GM12878 (cell line): ENCODE data around the gene STRBP. TPM values are rescaled to one million over a fixed set of nuclear protein-coding genes. Genes with fewer than 3 reads are reported as not detected.

Experiments
- ATAC-seq: fragments of 200-7000 bp; cut with Tn5 transposase; 3 replicates; pipeline ENCODE4 v1.9.1; 2020; ENCODE audit warnings: mild to moderate bottlenecking, moderate library complexity
- BruUV-seq: library from RNA; stranded (reverse); fragments of 400-500 nt; replicated peaks from 2 replicates; lab custom pipeline; 2021; lab: Mats Ljungman, UMichigan
- CTCF ChIA-PET: fragments of 300-600 bp; sonication (Branson Sonifier 250); formaldehyde crosslinking; extraction: SDS; loops from one replicate; lab custom pipeline; 2021; ENCODE audit warnings: inconsistent platforms; lab: Yijun Ruan, JAX
- POLR2A ChIA-PET: fragments of 350-600 bp; formaldehyde crosslinking; extraction: SDS; loops from one replicate; lab custom pipeline; 2021; ENCODE audit warnings: inconsistent platforms; lab: Charles Lee
- RAD21 ChIA-PET: fragments of 300-600 bp; sonication (Branson Sonifier 250); formaldehyde crosslinking; loops from one replicate; lab custom pipeline; 2023; ENCODE audit warnings: antibody characterized with exemption; ENCODE audit not compliant: unreplicated experiment; lab: Charles Lee
- SMC1A ChIA-PET: fragments of 300-600 bp; sonication (Branson Sonifier 250); formaldehyde crosslinking; loops from one replicate; lab custom pipeline; 2023; ENCODE audit not compliant: unreplicated experiment, uncharacterized antibody; lab: Charles Lee
- DNase-seq: peaks from one replicate; pipeline ENCODE4 v3.0.0-alpha.2; 2011; ENCODE audit warnings: low read depth, low spot score
- FAIRE-seq: peaks from 3 replicates; lab custom pipeline; 2011; peaks lifted over from hg19 to GRCh38; lab: Jason Lieb, UNC
- H2AFZ ChIP-seq: 2 replicates; pipeline ENCODE4 v1.6.0; 2011; ENCODE audit warnings: low read depth, low read length, control low read depth; ENCODE audit not compliant: control insufficient read depth
- H3K27ac ChIP-seq: 2 replicates; pipeline ENCODE4 v1.5.1; 2011; ENCODE audit warnings: control low read depth; ENCODE audit not compliant: control insufficient read depth, insufficient read depth
- H3K27me3 ChIP-seq, 2 experiments: replicated peaks in 1 of 2; 2 replicates each; pipeline versions ENCODE4 v1.6.0 to v1.6.1; 2011; ENCODE audit warnings: low read length in 1 of 2; ENCODE audit not compliant: control insufficient read depth in 2 of 2, insufficient read depth in 2 of 2
- H3K36me3 ChIP-seq, 2 experiments: 2 replicates each; pipeline ENCODE4 v1.5.1; 2011; ENCODE audit warnings: low read length in 1 of 2; ENCODE audit not compliant: control insufficient read depth in 2 of 2, insufficient read depth in 2 of 2
- H3K4me1 ChIP-seq: 2 replicates; pipeline ENCODE4 v1.6.1; 2011; ENCODE audit warnings: mild to moderate bottlenecking, low read length, moderate library complexity, mixed read lengths; ENCODE audit not compliant: control insufficient read depth, insufficient read depth
- H3K4me2 ChIP-seq: 2 replicates; pipeline ENCODE4 v1.6.0; 2011; ENCODE audit warnings: control low read depth; ENCODE audit not compliant: control insufficient read depth, insufficient read depth
- H3K4me3 ChIP-seq: fragments of 200-600 bp; sonication (generic); 2 replicates; pipeline ENCODE4 v1.5.1; 2016
- H3K79me2 ChIP-seq: 2 replicates; pipeline ENCODE4 v1.6.0; 2011; ENCODE audit warnings: low read length; ENCODE audit not compliant: control insufficient read depth, insufficient read depth
- H3K9ac ChIP-seq: 2 replicates; pipeline ENCODE4 v1.8.0; 2011; ENCODE audit warnings: low read length, control low read depth, mixed read lengths; ENCODE audit not compliant: control insufficient read depth, insufficient read depth
- H3K9me3 ChIP-seq: replicated peaks from 3 replicates; pipeline ENCODE4 v1.5.1; 2011; ENCODE audit warnings: mild to moderate bottlenecking, low read length; ENCODE audit not compliant: control insufficient read depth, insufficient read depth
- H4K20me1 ChIP-seq: 2 replicates; pipeline ENCODE4 v1.6.0; 2011; ENCODE audit not compliant: control insufficient read depth, insufficient read depth
- BCLAF1 ChIP-seq: fragments of 450-650 bp; IDR thresholded peaks from 2 replicates; pipeline ENCODE4 v1.6.1; 2017; ENCODE audit warnings: antibody characterized with exemption, mild to moderate bottlenecking, moderate library complexity
- CUX1 ChIP-seq: IDR thresholded peaks from 2 replicates; pipeline ENCODE4 v1.6.1; 2012; ENCODE audit warnings: improper control_type of control experiment, low read depth, low read length; ENCODE audit not compliant: insufficient replicate concordance
- HDGF ChIP-seq: fragments of 450-650 bp; IDR thresholded peaks from 2 replicates; pipeline ENCODE4 v1.6.1; 2016; ENCODE audit warnings: antibody characterized with exemption
- MLLT1 ChIP-seq: fragments of 450-650 bp; IDR thresholded peaks from 2 replicates; pipeline ENCODE4 v1.6.1; 2016; ENCODE audit warnings: mild to moderate bottlenecking
- NBN ChIP-seq: fragments of 450-650 bp; IDR thresholded peaks from 2 replicates; pipeline ENCODE4 v1.6.1; 2016
- PAX5 ChIP-seq: IDR thresholded peaks from 2 replicates; pipeline ENCODE4 v1.6.1; 2011; ENCODE audit warnings: low read depth, low read length, borderline replicate concordance
- PML ChIP-seq: IDR thresholded peaks from 2 replicates; pipeline ENCODE4 v1.6.1; 2012; ENCODE audit warnings: low read length, inconsistent platforms
- POLR2A ChIP-seq: IDR thresholded peaks from 2 replicates; pipeline ENCODE4 v1.6.1; 2011; ENCODE audit warnings: low read depth, mild to moderate bottlenecking, low read length
- STAT1 ChIP-seq: fragments of 450-650 bp; conservative IDR thresholded peaks from 2 replicates; pipeline ENCODE4 v1.6.1; 2014; ENCODE audit warnings: antibody characterized with exemption, mild to moderate bottlenecking
- USF1 ChIP-seq: IDR thresholded peaks from 2 replicates; pipeline ENCODE4 v1.6.1; 2011; ENCODE audit warnings: borderline replicate concordance, low read depth, mild to moderate bottlenecking, moderate library complexity, mixed read lengths, low read length; ENCODE audit not compliant: insufficient read depth; ENCODE audit errors: extremely low read length
- WGBS: methylation state at CpG from one replicate; pipeline ENCODE4 v1.1.6; 2016; ENCODE audit warnings: low lambda C conversion rate; ENCODE audit not compliant: insufficient replicate concordance, insufficient coverage; ENCODE audit errors: missing lambda C conversion rate; 5-methylcytosine and 5-hydroxymethylcytosine counted together
- in situ Hi-C: fragments of 300-500 bp; cut with MboI; formaldehyde crosslinking; loops from 9 replicates; pipeline ENCODE4 v1.14.3; 2018; ENCODE audit warnings: mixed read lengths
- intact Hi-C: fragments of 100-400 bp; cut with micrococcal nuclease; formaldehyde crosslinking; loops from one replicate; pipeline ENCODE4 v1.14.2; 2022; ENCODE audit not compliant: unreplicated experiment
- polyA plus RNA-seq, 11 experiments: library from polyadenylated mRNA; depleted of rRNA in 4 of 11; unstranded in 6 of 11; stranded (reverse) in 5 of 11; fragments of >200 nt; fragmentation: Nextera tagmentation in 4 of 11; fragmentation: Illumina TruSeq in 1 of 11; extraction: Ambion mirVana in 4 of 11; extraction: Trizol in 1 of 11; gene quantifications; 1 replicate in 1 of 11; 2 replicates in 10 of 11; pipeline versions ENCODE4 v1.2.1 to v1.2.3, GENCODE V29; 2011 to 2016; ENCODE audit warnings: inconsistent platforms in 2 of 11, missing spikeins in 2 of 11, low read depth in 1 of 11
- total RNA-seq, 4 experiments: library from RNA; depleted of rRNA in 3 of 4; stranded (reverse); fragments of >200 nt in 3 of 4; fragmentation: Illumina TruSeq in 1 of 4; extraction: Trizol in 1 of 4; gene quantifications; 2 replicates each; pipeline versions ENCODE4 v1.2.1 to v1.2.3, GENCODE V29; 2013 to 2021

STRBP gene
- total and polyA plus RNA-seq, 10 of the 15 experiments (the other 5 are each of a cell fraction or from before 2014, with no cell fraction given) = 31.0 to 96.8 (median 71.4) TPM

GRCh38 chr9:123073441-123073840 lies 194.9 kb downstream of the STRBP start (continued):
- no peak for TF ChIP-seq MLLT1

- BruUV-seq = no TSS peak
- WGBS = 100% methylated on average over 2 of the region's 2 CpGs
- H3K36me3 ChIP-seq = peaks cover 0 to 22% of the 10 kb centered on the region in 2 experiments; a peak in 3 of 4 replicates
- DNase-seq (no peak), FAIRE-seq (no peak), ATAC-seq (no peak)
- no peaks in the 10 kb centered on the region for H3K27me3 ChIP-seq
- in situ Hi-C loops = no loop called here
- intact Hi-C loops = no loop called here
- no peaks in the 10 kb centered on the region for H3K9me3 ChIP-seq
- ChIA-PET RAD21 (interaction anchor here (4.0 kb wide), 1 partner anchor 277 kb away, joined by 13 read pairs; no protein-coding TSS in a partner anchor), POLR2A (interaction anchor here (0.6 kb wide), 1 partner anchor 168 kb away, joined by 3 read pairs; no protein-coding TSS in a partner anchor), SMC1A (interaction anchor here (0.6 to 3.9 kb wide), 6 partner anchors 9 to 277 kb away, joined by 3 to 22 read pairs (median 4); no protein-coding TSS in a partner anchor), CTCF (interaction anchor here (1.7 to 5.4 kb wide), 3 partner anchors 10 to 277 kb away, joined by 4 to 38 read pairs (median 6); no protein-coding TSS in a partner anchor)
- H2AFZ ChIP-seq = no peak overlapping the region
- no peaks in the 10 kb centered on the region for H4K20me1 ChIP-seq
- H3K4me1 ChIP-seq = peaks cover 5% of the 10 kb centered on the region; the same call in 1 of the 2 replicates
- no peak overlapping the region for H3K4me3 ChIP-seq
- no peaks in the 10 kb centered on the region for H3K79me2 ChIP-seq
- no peak overlapping the region for H3K27ac ChIP-seq
- H3K9ac ChIP-seq = no peak overlapping the region
- H3K4me2 ChIP-seq = no peak overlapping the region
- TF ChIP-seq CUX1 (no peak), BCLAF1 (no peak), NBN (no peak), PML (no peak), USF1 (no peak), PAX5 (no peak), POLR2A (no peak), STAT1 (no peak), HDGF (no peak)
Observed at GRCh38 chr9:123072407-123072995, 195.9 kb downstream of the STRBP start.
